Activated CD8-positive, alpha-beta memory T cell treated with anti-CD3 and anti-CD28 coated beads, Interleukin-2, amount 50 U/mL, for 1 hour (primary cell): ENCODE measurements around the gene TTPAL.
A peak's percentile ranks its signal among the peaks of the same experiment; 100 is the strongest.

Experiments used
- DNase-seq: peaks from one replicate; pipeline ENCODE4 v3.0.0-alpha.2; 2020; ENCODE audit errors: extremely low read depth

The TTPAL gene

DNA sequence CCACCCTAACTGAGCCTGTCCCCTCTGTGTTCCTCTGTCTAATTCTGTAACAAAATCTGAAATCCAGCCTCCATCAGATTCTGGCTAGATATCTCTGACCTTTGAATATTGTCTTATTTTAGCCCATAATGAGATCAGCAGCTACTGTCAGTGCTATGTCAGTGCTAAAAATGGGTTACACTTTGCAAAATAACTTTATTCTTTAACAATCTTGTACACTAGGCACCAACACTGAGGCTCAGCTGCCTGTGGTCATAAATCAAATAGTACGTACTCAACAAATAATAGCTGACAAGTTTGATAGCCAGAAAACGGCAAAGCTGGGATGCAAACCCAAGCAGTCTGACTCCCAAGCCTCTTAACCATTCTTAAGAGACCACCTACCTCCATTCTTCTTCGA lies 22.1 kb downstream of the TTPAL start:
- DNase-seq, result no peak

- DNase-seq, result no peak
Observed at GRCh38 chr20:44500221-44500620, 24.5 kb downstream of the TTPAL start.

DNA sequence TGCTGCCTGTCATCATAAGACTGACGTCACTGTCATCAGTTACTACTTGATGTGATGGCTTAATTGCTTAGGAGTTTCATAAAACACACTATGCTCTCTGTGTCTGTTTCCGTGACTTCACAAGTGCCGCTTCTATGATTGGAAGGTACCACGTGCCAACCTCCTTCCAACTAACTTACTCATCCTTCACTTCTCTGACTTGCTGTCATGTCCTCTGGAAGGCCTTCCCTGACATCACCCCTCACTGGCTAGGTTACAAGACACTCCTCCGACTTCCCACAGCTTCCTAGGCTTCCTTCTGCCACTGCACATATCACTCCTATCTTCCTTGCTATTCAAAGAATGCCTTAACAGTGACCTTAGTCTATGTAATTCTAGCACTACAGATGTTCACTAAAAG lies 25.8 kb downstream of the TTPAL start:
- no peak for DNase-seq

GRCh38 chr20:44502968-44503367 lies 27.3 kb downstream of the TTPAL start:
- no peak for DNase-seq

- no peak for DNase-seq
Observed at GRCh38 chr20:44504402-44505307, 29.0 kb downstream of the TTPAL start.

GRCh38 chr20:44509762-44510161 lies 34.1 kb downstream of the TTPAL start:
- DNase-seq, result no peak

DNA sequence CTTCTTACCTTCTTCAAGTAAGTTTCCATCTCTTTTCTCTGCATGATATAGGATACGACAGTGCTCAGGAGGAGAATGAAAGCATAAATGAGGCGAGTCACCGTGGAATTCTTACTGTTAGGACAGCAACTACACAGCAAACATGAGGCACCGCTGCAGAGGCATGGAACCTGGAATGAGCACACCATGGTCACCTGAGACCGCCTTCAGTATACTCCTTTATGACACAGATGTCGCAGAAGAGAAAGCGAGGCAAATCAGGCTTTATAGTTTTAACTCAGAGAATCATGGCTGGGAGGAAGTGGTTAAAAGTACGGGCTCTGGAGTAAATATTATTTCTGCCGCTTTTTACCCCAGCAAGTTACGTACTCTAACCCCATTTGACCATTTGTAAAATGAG lies 38.2 kb downstream of the TTPAL start:
- no peak for DNase-seq

- DNase-seq, result no peak
Observed at GRCh38 chr20:44516491-44516890, 40.8 kb downstream of the TTPAL start.

DNA sequence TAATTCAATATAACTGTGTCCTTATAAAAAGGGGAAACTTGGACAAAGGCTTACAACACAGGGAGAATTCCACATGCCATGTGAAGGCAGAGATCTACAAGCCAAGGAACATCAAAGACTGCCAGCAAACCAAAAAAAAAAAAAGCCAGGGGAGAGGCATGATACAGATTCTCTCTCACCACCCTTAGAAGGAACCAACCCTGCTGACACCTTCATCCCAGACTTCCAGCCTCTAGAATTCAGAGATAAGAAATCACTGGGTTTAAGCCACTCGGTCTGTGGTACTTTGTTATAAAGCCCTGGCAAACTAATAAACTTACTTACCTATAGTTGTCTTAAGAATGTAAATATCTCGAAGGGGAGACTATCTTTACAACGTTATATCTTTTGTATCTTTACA lies 41.8 kb downstream of the TTPAL start:
- no peak for DNase-seq

DNA sequence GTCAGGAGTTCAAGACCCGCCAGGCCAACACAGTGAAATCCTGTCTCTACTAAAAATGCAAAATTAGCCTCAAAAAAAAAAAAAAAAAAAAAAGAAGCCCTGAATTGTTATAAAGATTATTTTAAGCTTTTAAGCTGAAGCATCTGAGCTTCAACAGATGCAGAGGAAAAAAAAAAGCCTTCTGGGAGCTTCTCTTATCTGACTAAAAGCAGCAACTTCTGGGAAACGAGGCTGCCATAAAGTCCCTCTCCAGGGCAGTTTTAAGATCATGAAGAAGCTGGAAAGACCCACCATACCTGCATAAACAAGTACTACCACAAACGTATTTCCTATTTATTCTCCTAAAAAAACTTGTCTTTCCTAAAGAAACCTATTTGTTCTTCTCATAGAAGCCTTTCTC lies 42.6 kb downstream of the TTPAL start:
- DNase-seq, result no peak

GRCh38 chr20:44520881-44521280 lies 45.2 kb downstream of the TTPAL start:
- no peak for DNase-seq

GRCh38 chr20:44521484-44522481 lies 46.1 kb downstream of the TTPAL start, which contains the start of gene SERINC3:
Gene SERINC3, minus strand, starts transcription at chr20:44522070. Its CDS starts 119 bp downstream, at chr20:44521951.
- DNase-seq, result peak; percentile 94

DNA sequence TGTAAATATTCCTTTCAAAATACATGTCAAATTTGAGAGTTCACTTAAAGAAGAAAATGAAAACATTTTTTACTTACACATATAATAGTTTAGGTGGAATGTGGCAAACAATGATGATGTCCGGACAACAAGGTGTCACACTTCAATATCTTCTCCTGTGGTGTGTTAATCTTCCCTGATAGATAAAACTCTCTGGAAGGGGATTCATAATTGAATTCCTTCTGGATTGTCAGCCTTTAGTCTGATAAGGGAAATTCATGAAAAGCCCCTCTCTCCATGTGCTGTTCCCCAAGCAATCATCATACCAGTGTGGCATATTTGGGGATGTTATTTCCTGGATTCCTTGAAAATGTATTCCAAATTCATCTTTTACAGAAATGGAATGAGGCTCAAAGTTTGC lies 47.2 kb downstream of the TTPAL start:
- DNase-seq, result no peak

DNA sequence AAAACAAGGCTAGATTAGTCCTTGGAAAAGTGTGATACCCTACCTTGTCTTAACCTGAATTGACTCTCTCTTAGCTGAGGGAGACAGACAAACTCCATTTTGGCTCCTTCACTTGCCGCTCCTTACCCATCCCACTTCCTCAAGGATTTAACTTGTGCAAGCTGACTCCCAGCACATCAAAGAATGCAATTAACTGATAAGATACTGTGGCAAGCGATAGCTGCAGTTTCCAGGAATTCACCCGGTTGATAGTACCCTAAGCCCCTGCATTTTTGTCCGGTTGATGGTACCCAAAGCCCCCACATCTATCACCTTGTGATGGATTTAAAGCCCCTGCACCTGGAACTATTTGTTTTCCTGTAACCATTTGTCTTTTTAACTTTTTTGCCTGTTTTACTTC lies 48.1 kb downstream of the TTPAL start:
- DNase-seq, result no peak

GRCh38 chr20:44526129-44526528 lies 50.5 kb downstream of the TTPAL start:
- DNase-seq, result no peak

GRCh38 chr20:44527716-44528199 lies 52.1 kb downstream of the TTPAL start:
- no peak for DNase-seq

- DNase-seq, result no peak
Observed at GRCh38 chr20:44528309-44528708, 52.6 kb downstream of the TTPAL start.

DNA sequence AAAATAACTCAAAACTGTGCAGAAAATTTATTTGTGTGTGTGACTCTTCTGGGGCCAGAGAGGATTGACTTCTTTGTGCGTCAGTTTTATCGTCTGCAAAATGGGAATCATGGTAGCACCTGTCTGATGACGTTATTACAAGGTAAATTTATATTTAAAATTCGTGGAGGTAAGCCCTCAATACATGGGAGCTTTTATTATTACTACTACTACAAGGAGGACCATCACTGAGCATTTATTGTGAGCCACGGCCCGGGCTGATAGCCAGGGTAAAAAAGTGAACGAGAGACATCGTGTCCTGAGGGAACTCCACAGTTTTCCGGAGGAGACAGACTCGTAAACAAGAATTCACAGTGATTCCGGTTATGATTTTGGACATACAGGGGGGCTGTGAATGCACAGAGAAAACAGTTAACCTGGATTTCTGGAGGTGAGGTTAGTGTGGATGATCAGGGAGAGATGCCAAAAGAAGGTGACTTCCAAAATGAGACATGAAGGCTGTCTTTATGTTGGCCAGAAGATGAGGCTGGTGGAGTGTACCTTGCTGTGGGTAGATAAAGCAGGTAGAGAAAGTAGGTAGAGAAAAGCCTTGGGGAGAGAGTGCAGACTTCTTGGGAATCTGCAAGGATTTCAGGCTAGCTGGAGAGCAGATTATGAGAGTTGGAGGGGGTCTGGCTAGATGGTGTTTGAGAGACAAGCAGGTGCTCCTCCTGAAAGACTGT lies 56.7 kb downstream of the TTPAL start:
- DNase-seq, result no peak

DNA sequence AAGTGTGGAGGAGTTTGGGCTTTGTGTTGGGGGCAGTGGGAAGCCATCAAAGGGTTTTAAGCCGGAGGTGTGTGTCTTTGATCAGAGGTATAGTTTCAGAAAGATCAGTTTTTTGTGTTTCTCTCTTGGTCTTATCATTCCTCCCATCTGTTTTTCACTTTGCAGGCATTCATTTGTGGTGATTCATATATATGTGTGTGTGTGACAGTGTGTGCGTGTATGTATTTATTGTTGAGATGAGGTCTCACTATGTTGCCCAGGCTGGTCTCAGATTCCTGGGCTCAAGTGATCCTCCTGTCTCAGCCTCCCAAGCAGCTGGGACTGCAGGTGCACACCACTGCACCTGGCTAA lies 57.3 kb downstream of the TTPAL start:
- no peak for DNase-seq

DNA sequence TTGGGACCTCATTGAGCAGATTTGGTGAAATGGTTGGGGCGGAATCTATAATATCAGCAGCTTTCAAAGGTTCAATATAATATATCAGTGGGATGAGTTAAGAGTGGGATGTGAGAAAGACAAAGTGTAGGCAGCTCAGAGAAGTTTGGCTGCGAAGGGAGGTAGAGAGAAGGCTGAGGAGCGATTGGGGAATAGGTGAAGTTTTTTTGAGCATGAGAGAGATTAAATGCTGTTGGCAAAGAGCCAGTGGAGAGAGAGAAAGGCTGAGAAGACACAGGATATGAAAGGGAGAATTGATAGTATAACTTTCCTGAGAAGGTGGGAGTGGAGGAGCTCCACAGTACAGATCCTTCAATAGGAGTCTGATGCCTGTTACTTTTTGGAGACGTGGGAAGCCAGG lies 58.3 kb downstream of the TTPAL start:
- no peak for DNase-seq

DNA sequence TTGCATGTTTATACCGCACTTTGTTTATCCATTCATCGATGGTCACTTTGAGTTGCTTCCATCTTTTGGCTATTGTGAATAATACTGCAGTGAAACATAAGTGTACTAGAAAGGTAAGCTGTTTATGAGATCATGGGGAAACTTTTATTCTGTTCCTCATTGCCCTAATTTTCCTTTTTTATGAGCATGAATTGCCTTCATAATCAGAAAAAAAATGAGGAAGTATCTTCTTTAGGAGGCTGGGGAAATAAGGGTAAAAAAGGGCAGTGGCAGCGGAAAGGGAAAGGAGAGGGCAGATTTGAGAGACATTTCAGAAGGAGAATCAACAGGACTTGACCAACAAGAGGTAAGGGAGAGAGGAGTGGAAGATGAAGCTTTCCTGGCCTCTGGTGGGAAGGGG lies 60.5 kb downstream of the TTPAL start:
- DNase-seq, result no peak

GRCh38 chr20:44537993-44538392 lies 62.3 kb downstream of the TTPAL start:
- DNase-seq, result no peak
